ENCODE measurements around the gene EFHC2. TPM values are rescaled to one million over a fixed set of nuclear protein-coding genes. Genes with fewer than 3 reads are reported as not detected.
A peak's percentile ranks its signal among the peaks of the same experiment; 100 is the strongest.
"Not testable (repeated sequence)": the region's sequence is repeated elsewhere in the genome, so short reads cannot be mapped to it uniquely, and the experiment has no call there.

Gene EFHC2
- total RNA-seq, 1 donor from 2014 or later = 3.2 TPM

- no peak for DNase-seq (ENCODE audit: low read depth)
Observed at GRCh38 chrX:44234116-44234515, 109.4 kb downstream of the EFHC2 start.

GRCh38 chrX:44232081-44232480 is 111.4 kb downstream of the EFHC2 start:
- no peak for DNase-seq (ENCODE audit: low read depth)

GRCh38 chrX:44228621-44229020 is 114.9 kb downstream of the EFHC2 start:
- no peak for DNase-seq (ENCODE audit: low read depth)

GRCh38 chrX:44227991-44228390 is 115.5 kb downstream of the EFHC2 start:
- no peak for DNase-seq (ENCODE audit: low read depth)

GRCh38 chrX:44225667-44226066 is 117.8 kb downstream of the EFHC2 start:
- peak; percentile 87 for DNase-seq (ENCODE audit: low read depth)

GRCh38 chrX:44224760-44225159 is 118.7 kb downstream of the EFHC2 start:
- DNase-seq (ENCODE audit: low read depth) = no peak

GRCh38 chrX:44223150-44223549 is 120.3 kb downstream of the EFHC2 start:
- DNase-seq (ENCODE audit: low read depth) = peak; percentile 80

- DNase-seq (ENCODE audit: low read depth) = no peak
Observed at GRCh38 chrX:44218465-44218864, 125.0 kb downstream of the EFHC2 start.

GRCh38 chrX:44216171-44216570 is 127.3 kb downstream of the EFHC2 start:
- no peak for DNase-seq (ENCODE audit: low read depth)

GRCh38 chrX:44203791-44204190 is 139.7 kb downstream of the EFHC2 start:
- DNase-seq (ENCODE audit: low read depth) = no peak

GRCh38 chrX:44202596-44202995 is 140.9 kb downstream of the EFHC2 start:
- no peak for DNase-seq (ENCODE audit: low read depth)

GRCh38 chrX:44189116-44189515 is 154.4 kb downstream of the EFHC2 start:
- DNase-seq (ENCODE audit: low read depth) = no peak

GRCh38 chrX:44187915-44188314 is 155.6 kb downstream of the EFHC2 start:
- not testable (repeated sequence) for DNase-seq (ENCODE audit: low read depth)

- DNase-seq (ENCODE audit: low read depth) = peak; percentile 4
Observed at GRCh38 chrX:44183329-44183728, 160.1 kb downstream of the EFHC2 start.

- peak; percentile 38 for DNase-seq (ENCODE audit: low read depth)
Observed at GRCh38 chrX:44178274-44179053, 165.0 kb downstream of the EFHC2 start.

GRCh38 chrX:44175455-44175854 is 168.0 kb downstream of the EFHC2 start:
- DNase-seq (ENCODE audit: low read depth) = no peak

GRCh38 chrX:44174061-44174460 is 169.4 kb downstream of the EFHC2 start:
- DNase-seq (ENCODE audit: low read depth) = no peak

GRCh38 chrX:44173219-44173618 is 170.3 kb downstream of the EFHC2 start:
- DNase-seq (ENCODE audit: low read depth) = no peak

- no peak for DNase-seq (ENCODE audit: low read depth)
Observed at GRCh38 chrX:44167116-44167515, 176.4 kb downstream of the EFHC2 start.

GRCh38 chrX:44162964-44163475 is 180.5 kb downstream of the EFHC2 start:
- DNase-seq (ENCODE audit: low read depth) = peak; percentile 22

- no peak for DNase-seq (ENCODE audit: low read depth)
Observed at GRCh38 chrX:44157858-44158257, 185.6 kb downstream of the EFHC2 start.

GRCh38 chrX:44157283-44157682 is 186.2 kb downstream of the EFHC2 start:
- DNase-seq (ENCODE audit: low read depth) = no peak

GRCh38 chrX:44156726-44157125 is 186.7 kb downstream of the EFHC2 start:
- no peak for DNase-seq (ENCODE audit: low read depth)

GRCh38 chrX:44155126-44155525 is 188.3 kb downstream of the EFHC2 start:
- DNase-seq (ENCODE audit: low read depth) = no peak
